HFF-Myc (cell line): Measurements from ENCODE around the gene SRR.

Experiments
- DNase-seq: peaks from one replicate; pipeline ENCODE4 v3.0.0-alpha.2; 2011; ENCODE audit warnings: low read depth; ENCODE audit errors: extremely low read depth
- H3K4me3 ChIP-seq: replicated peaks from 2 replicates; pipeline ENCODE4 v1.5.1; 2011; ENCODE audit warnings: low read depth, mild to moderate bottlenecking, control low read depth, low read length
- CTCF ChIP-seq: IDR thresholded peaks from 2 replicates; pipeline ENCODE4 v1.5.1; 2012; ENCODE audit warnings: mild to moderate bottlenecking, low read depth, low read length, control low read depth; ENCODE audit errors: missing control alignments

Gene SRR

GRCh38 chr17:2361010-2361760 lies 57.4 kb downstream of the SRR start:
- no peak for TF ChIP-seq CTCF
- no peak for DNase-seq
- no peak overlapping the region for H3K4me3 ChIP-seq

GRCh38 chr17:2362016-2362415 lies 58.3 kb downstream of the SRR start:
- no peak overlapping the region for H3K4me3 ChIP-seq
- no peak for DNase-seq
- TF ChIP-seq CTCF, result no peak

GRCh38 chr17:2362416-2362815 lies 58.7 kb downstream of the SRR start:
- H3K4me3 ChIP-seq, result no peak overlapping the region
- DNase-seq, result no peak

GRCh38 chr17:2362881-2363280 lies 59.1 kb downstream of the SRR start:
- H3K4me3 ChIP-seq, result no peak overlapping the region
- TF ChIP-seq CTCF, result no peak

More at GRCh38 chr17:2362416-2362815, 58.7 kb downstream of the SRR start:
- TF ChIP-seq CTCF, result no peak

GRCh38 chr17:2363318-2363717 lies 59.6 kb downstream of the SRR start:
- H3K4me3 ChIP-seq, result no peak overlapping the region
- no peak for TF ChIP-seq CTCF
- no peak for DNase-seq

More at GRCh38 chr17:2362881-2363280, 59.1 kb downstream of the SRR start:
- no peak for DNase-seq

GRCh38 chr17:2363851-2364762 lies 60.4 kb downstream of the SRR start:
- H3K4me3 ChIP-seq, result no peak overlapping the region
- TF ChIP-seq CTCF, result no peak
- no peak for DNase-seq
